Transverse colon (tissue), 3 donors: Measurements from ENCODE around the gene GLI3.

ENCODE experiments used
- EP300 ChIP-seq: sonication (generic); formaldehyde crosslinking; IDR thresholded peaks from one replicate; pipeline ENCODE4 v1.6.1; 2017; ENCODE audit warnings: antibody characterized with exemption, low read depth
- POLR2A ChIP-seq: fragments of 450-650 bp; IDR thresholded peaks from one replicate; pipeline ENCODE4 v1.6.1; 2016; ENCODE audit warnings: antibody characterized with exemption, mild to moderate bottlenecking, moderate library complexity
- TF ChIP-seq, protein P1 (sequence below), 5 experiments: fragments of 200-600 bp in 3 of 5; fragments of 450-650 bp in 2 of 5; sonication (generic) in 3 of 5; IDR thresholded peaks; 1 replicate in 2 of 5; 2 replicates in 3 of 5; pipeline ENCODE4 v1.5.1; 2016 to 2017; ENCODE audit warnings: antibody characterized with exemption in 5 of 5, inconsistent platforms in 3 of 5, mild to moderate bottlenecking in 2 of 5, moderate library complexity in 1 of 5

DNA sequence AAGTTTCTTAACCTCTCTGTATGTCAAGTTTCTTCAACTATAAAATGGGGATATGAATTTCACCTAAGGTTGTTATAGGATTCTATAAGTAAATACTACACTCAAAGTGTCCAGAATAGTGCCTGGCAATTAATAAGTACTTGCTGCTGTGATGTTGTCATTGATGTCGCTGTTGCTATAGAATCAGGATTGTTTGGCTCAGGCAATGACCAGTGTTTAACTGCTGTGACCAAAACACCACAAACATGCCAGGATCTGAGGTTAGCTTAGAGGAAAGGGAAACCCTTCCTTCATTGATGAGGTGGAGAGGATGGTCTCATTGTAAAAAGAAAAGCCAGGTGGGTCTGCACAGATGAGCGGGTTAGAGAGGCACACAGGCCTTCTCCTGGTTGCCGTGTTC is 311.1 kb downstream of the GLI3 start:
- TF ChIP-seq, protein P1, sequence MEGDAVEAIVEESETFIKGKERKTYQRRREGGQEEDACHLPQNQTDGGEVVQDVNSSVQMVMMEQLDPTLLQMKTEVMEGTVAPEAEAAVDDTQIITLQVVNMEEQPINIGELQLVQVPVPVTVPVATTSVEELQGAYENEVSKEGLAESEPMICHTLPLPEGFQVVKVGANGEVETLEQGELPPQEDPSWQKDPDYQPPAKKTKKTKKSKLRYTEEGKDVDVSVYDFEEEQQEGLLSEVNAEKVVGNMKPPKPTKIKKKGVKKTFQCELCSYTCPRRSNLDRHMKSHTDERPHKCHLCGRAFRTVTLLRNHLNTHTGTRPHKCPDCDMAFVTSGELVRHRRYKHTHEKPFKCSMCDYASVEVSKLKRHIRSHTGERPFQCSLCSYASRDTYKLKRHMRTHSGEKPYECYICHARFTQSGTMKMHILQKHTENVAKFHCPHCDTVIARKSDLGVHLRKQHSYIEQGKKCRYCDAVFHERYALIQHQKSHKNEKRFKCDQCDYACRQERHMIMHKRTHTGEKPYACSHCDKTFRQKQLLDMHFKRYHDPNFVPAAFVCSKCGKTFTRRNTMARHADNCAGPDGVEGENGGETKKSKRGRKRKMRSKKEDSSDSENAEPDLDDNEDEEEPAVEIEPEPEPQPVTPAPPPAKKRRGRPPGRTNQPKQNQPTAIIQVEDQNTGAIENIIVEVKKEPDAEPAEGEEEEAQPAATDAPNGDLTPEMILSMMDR (IDR thresholded peaks at IDR 0.05): no peak
- TF ChIP-seq EP300 (no peak), POLR2A (no peak)
